A204.1 (cell line): ENCODE data around the gene RBMS3.

ENCODE experiments used
- FAIRE-seq: peaks from 2 replicates; lab custom pipeline; 2012; peaks lifted over from hg19 to GRCh38; lab: Jason Lieb, UNC

Gene RBMS3

DNA sequence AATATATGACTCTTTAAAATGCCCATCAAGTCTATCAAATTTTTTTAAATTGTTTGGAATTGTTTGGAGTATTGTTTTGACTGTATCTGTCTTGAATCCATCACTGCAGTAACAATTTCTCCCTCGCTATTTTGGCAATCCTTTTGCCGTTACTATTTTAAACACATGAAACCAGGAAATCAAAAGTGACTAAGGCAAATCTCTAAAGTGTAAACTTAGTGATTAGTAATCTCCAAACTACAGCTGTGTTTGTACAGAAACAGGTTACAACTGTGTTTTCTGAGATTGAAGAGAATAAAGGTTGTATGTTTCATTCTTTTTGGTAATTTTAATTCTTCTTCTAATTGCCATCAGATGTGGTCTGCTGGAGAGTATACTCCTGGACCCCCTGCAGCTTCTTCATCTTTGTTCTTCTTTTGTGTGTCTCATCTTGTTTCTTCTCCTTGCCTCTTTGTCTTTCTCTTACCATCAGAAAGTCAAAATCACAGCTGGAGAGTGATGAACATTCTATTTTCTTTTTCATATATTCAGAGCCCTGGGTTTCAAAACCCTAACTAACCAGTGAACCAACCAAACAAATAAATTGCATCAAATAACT is 465.4 kb downstream of the RBMS3 start:
- FAIRE-seq = no peak

- FAIRE-seq = no peak
Observed at GRCh38 chr3:29747991-29748390, 467.1 kb downstream of the RBMS3 start.

- FAIRE-seq = no peak
Observed at GRCh38 chr3:29751647-29752314, 470.9 kb downstream of the RBMS3 start.

GRCh38 chr3:29754346-29754745 is 473.5 kb downstream of the RBMS3 start:
- no peak for FAIRE-seq

DNA sequence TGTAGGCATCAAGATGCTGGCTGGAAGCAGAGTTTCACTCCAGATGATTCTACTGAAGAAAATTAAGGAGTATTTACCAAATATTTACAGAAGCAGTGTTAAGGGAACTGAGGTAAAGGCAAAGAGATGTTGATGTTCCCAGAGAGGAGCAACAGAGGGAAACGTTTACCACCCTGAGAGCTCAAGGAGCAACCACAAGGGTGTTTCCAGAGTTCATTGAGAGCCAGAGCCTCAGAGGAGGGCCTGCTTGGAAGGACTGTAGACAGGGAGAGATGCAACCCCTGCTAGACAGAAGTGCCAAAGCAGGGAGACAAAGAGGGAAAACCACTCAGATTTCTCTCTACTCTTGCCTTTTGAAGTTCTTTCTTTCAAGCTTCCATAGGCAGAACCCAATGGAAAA is 474.5 kb downstream of the RBMS3 start:
- FAIRE-seq = no peak

DNA sequence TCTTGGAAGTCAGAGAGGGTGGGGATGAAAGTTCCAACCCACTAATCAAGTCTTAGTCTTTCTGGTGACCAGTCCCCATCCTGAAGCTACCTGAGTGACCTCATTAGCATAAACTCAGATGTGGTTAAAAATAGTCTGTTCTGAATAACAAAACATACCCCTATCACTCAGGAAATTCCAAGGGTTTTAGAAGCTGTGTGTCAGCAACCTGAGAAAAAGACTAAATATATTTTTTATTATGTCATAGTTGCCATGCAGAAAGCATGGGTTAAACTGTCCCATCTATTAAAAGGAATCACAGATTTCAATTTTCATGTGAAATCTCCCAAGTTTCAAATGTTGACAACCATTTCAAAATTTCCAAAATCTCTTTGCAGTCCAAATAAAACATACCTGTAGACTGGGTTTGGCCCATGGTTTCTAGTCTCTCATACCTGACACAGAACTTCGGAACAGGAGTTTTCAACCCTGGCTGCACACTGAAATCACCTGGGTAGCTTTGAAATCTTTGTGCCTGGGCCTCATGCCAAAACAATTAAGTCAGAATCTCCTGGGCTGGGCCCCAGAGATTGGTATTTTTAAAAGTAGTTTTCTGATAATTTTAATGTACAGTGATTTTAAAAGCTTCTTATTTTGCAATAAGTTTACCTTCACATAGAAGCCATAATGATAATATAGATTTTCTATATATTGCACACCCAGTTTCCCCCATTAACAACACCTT is 476.3 kb downstream of the RBMS3 start:
- FAIRE-seq = no peak

DNA sequence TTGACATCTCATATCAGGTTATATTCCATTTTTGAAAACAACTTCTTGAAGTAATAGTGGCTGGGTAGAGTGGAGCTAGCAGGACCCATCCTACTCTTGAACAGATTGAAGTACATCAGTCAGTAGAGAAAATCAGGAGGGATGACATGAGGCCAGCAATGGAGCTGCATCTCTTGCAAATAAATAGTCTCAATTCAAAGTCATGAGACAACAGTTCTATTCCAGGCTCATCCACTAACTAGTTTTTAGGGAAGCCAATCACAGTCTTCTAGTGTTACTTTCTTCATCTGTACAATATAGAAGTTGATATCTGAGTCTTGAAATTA is 477.2 kb downstream of the RBMS3 start:
- no peak for FAIRE-seq

DNA sequence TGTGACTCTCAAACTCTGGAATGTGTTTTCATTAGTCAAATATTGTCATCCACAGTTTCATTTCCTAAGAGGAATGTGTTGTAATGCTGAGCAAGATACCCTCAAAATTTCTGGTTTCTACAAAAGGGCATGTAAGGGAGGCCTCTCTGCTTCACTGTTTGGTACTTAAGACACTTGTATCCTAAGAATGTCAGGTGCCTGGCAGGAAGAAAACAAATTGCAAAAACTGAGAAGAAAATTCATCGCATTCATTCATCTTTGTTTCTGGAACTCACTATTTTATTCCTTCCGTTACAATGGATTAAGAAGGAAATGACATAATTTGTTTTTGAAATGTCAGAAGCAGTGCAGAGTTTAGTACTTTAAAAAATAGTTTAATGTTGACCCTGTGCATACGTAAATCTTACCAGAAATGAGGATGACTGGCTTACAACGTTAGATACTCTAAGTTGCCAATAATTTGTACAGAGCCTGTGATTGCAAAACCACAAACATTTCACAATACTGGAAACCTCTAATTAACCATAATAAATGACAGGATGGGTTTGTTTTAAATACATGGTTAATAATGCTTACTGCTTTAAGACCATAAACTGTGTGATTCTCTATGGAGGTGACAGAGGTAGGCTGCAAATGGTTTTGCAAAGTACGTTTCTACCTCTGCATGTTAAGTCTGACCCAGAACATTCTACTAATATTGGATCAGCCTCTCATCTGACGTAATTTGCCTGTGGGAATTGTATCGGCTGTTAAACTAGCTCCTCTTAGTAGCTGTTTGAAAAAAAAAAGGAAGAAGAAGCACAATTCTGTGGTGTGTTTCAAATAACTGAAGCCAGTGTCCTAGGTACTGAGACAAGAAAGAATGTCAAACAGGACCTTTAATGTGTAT is 477.8 kb downstream of the RBMS3 start:
- FAIRE-seq = no peak

DNA sequence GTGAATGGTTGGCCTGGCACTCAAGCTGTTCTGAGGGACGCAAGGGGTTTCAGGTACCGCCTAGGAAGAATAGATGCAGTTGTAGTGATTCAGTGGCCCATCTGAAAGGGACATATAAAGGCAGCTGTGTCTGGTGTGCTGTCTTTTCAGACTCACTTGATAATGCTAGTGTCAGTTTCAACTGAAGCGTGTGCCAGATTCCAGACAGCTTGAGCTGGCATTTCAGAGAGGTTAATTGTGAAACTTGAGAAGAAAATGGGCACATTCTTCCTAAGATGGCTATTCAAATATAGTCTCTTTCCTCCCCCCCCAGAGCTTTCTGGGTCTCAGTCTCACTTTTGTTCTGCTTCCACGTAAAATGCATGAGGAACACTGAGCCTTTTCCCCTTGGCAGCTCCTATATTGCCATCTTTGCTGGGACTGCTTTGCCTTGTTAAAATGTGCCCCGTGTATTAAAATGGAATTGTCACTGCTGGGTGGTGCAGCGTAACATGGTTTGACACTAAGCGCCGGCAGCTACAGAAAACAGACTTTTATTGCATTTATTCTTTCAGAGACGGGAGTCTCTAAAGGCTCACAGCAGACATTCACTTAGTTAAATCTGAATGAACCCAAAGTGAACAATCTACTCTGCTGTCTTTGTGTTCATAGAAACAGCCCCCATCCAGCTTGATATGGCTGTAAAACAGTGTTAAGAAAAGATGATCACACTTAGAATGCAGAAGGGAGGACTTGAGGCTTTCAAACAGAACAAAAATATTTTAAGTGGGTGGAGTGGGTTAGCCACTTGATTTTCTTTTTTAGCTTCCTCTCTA is 478.7 kb downstream of the RBMS3 start:
- no peak for FAIRE-seq

- FAIRE-seq = no peak
Observed at GRCh38 chr3:29760226-29760685, 479.4 kb downstream of the RBMS3 start.

DNA sequence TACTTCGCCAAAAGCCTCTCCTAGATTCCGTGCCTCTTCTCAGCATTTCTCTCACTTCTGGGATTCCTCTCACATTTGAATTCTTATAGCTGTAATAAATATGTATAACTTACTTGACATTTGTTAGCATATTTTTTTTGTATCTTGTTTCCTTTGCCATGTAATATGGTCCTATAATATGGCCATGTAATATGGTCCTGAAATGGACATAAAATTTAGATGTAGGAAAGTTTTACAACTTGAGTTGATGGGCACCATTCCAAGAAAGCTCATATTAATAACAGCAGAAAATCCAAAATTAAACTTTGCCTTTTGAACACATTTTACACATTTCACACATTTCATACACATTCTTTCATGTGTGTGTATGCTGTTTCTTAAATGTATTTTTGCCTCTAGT is 480.6 kb downstream of the RBMS3 start:
- no peak for FAIRE-seq

- FAIRE-seq = no peak
Observed at GRCh38 chr3:29763115-29763514, 482.2 kb downstream of the RBMS3 start.

DNA sequence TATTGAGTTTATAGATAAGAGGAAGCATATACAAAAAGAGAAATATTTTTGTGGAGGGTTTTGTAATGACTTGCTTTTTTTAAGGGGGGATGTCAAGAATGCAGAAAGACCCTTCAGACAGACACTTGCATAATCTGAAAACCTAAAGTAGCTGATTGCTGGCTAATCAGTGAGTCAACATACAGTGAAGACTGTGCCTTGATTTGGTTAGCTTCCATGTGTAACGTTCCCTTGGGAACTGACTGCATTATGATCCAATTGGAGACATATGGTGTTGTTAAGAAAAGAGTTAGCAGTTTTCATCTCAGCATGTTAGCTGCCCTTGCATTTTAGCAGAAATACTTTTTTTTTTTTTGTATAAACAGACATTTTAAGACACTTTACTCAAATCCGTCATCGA is 483.2 kb downstream of the RBMS3 start:
- FAIRE-seq = no peak

GRCh38 chr3:29764603-29765254 is 483.9 kb downstream of the RBMS3 start:
- no peak for FAIRE-seq

- no peak for FAIRE-seq
Observed at GRCh38 chr3:29771602-29772001, 490.7 kb downstream of the RBMS3 start.

- no peak for FAIRE-seq
Observed at GRCh38 chr3:29772436-29772835, 491.6 kb downstream of the RBMS3 start.

DNA sequence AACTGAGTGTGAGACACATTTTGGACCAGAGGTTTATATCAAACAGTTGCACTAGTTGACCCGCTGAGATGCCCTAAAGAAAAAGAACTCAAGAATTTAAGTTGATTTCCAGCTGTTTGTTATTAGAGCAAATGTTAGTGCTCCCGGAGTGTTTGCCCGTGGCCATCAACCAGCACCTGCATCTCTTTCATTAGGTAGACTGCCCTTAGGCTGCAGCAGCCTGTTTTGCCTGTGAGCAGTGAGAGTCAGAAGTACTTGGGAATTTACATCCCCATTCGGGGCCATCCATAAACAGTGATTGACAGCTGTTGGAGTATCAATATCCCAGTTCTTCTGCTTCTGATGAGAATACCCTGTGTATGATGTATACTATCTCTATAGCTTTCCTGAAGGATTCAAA is 492.6 kb downstream of the RBMS3 start:
- no peak for FAIRE-seq

- no peak for FAIRE-seq
Observed at GRCh38 chr3:29775340-29775739, 494.5 kb downstream of the RBMS3 start.

GRCh38 chr3:29777869-29778268 is 497.0 kb downstream of the RBMS3 start:
- no peak for FAIRE-seq

DNA sequence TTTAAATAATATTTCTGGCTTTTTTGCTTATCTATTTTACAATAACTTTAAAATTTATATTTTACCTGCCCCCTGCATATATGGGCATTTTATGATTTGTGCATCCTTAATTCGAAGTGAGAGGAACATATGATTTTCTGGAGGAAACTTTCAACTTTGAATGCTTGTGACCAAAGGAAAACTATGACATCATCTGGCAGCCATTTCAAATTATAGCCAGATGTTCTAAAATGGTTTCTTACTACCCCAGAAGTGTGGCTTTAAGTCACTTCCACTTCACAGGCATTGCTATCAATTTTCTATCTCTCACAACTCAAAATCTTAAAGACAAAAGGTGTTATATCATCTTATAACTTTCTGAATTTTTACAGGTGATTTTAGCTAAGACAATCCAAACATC is 508.8 kb downstream of the RBMS3 start:
- no peak for FAIRE-seq

- FAIRE-seq = no peak
Observed at GRCh38 chr3:29796808-29797207, 515.9 kb downstream of the RBMS3 start.
